Naive thymus-derived CD4-positive, alpha-beta T cell (primary cell): Measurements from ENCODE around the gene MYL11. TPM values are rescaled to one million over a fixed set of nuclear protein-coding genes. Genes with fewer than 3 reads are reported as not detected.
"Not testable (repeated sequence)": the region's sequence is repeated elsewhere in the genome, so short reads cannot be mapped to it uniquely, and the experiment has no call there.

Experiments used
- ATAC-seq: fragments of 150-1000 bp; cut with Tn5 transposase; 2 replicates; pipeline ENCODE4 v1.10.0; 2021; ENCODE audit warnings: mild to moderate bottlenecking, moderate library complexity
- CTCF ChIA-PET: fragments of 350-600 bp; sonication (Branson Sonifier 250); formaldehyde crosslinking; loops from one replicate; lab custom pipeline; 2021; ENCODE audit warnings: antibody characterized with exemption; lab: Charles Lee
- POLR2A ChIA-PET: fragments of 350-600 bp; sonication (Branson Sonifier 250); formaldehyde crosslinking; loops from one replicate; lab custom pipeline; 2021; ENCODE audit warnings: antibody characterized with exemption, inconsistent platforms; lab: Charles Lee
- DNase-seq, 9 donors: peaks; one replicate each; pipeline versions ENCODE4 v3.0.0 to v3.0.0-alpha.2; 2020 to 2022; ENCODE audit warnings: mixed read lengths in 1 of 9
- H3K27ac ChIP-seq: one replicate; pipeline ENCODE4 v1.7.0; 2013; ENCODE audit warnings: mild to moderate bottlenecking, low read depth, low read length, moderate library complexity
- H3K27me3 ChIP-seq, 2 donors: one replicate each; pipeline ENCODE4 v1.7.0; 2013; ENCODE audit warnings: low read length in 2 of 2, mild to moderate bottlenecking in 2 of 2, moderate library complexity in 2 of 2; ENCODE audit not compliant: control insufficient read depth in 2 of 2, insufficient read depth in 2 of 2
- H3K36me3 ChIP-seq, 3 experiments: 1 replicate in 2 of 3; 2 replicates in 1 of 3; pipeline ENCODE4 v1.7.0; 2013; ENCODE audit warnings: low read length in 3 of 3, mild to moderate bottlenecking in 3 of 3, moderate library complexity in 1 of 3; ENCODE audit not compliant: insufficient read depth in 3 of 3, control insufficient read depth in 2 of 3
- H3K4me1 ChIP-seq, 2 donors: one replicate each; pipeline ENCODE4 v1.7.0; 2013; ENCODE audit warnings: low read length in 2 of 2, mild to moderate bottlenecking in 2 of 2, moderate library complexity in 1 of 2; ENCODE audit not compliant: control insufficient read depth in 2 of 2, insufficient read depth in 2 of 2
- H3K4me3 ChIP-seq: 2 replicates; pipeline ENCODE4 v1.7.0; 2013; ENCODE audit warnings: mild to moderate bottlenecking, low read length
- H3K9me3 ChIP-seq, 3 experiments: 1 replicate in 2 of 3; 2 replicates in 1 of 3; pipeline ENCODE4 v1.7.0; 2013; ENCODE audit warnings: low read length in 3 of 3; ENCODE audit not compliant: control insufficient read depth in 2 of 3
- H3K27ac Mint-ChIP-seq, 9 donors: one replicate each; pipeline ENCODE4 v1.8.0; 2020 to 2022; ENCODE audit warnings: mixed read lengths in 9 of 9, mild to moderate bottlenecking in 8 of 9, moderate library complexity in 5 of 9, inconsistent platforms in 2 of 9
- H3K27me3 Mint-ChIP-seq, 5 donors: one replicate each; pipeline ENCODE4 v1.8.0; 2021 to 2022; ENCODE audit warnings: mixed read lengths in 5 of 5, mild to moderate bottlenecking in 1 of 5
- H3K36me3 Mint-ChIP-seq, 5 donors: one replicate each; pipeline ENCODE4 v1.8.0; 2020 to 2022; ENCODE audit warnings: mixed read lengths in 5 of 5, mild to moderate bottlenecking in 3 of 5, inconsistent platforms in 1 of 5
- H3K4me1 Mint-ChIP-seq, 7 donors: one replicate each; pipeline ENCODE4 v1.8.0; 2020 to 2022; ENCODE audit warnings: mixed read lengths in 7 of 7, mild to moderate bottlenecking in 3 of 7, inconsistent platforms in 1 of 7
- H3K4me3 Mint-ChIP-seq, 10 donors: one replicate each; pipeline ENCODE4 v1.8.0; 2020 to 2022; ENCODE audit warnings: mild to moderate bottlenecking in 10 of 10, mixed read lengths in 10 of 10, moderate library complexity in 6 of 10, inconsistent platforms in 2 of 10
- H3K9me3 Mint-ChIP-seq, 11 donors: one replicate each; pipeline ENCODE4 v1.8.0; 2020 to 2022; ENCODE audit warnings: mixed read lengths in 11 of 11, mild to moderate bottlenecking in 4 of 11, inconsistent platforms in 1 of 11, moderate library complexity in 1 of 11
- intact Hi-C, 2 donors: fragments of 100-400 bp; cut with micrococcal nuclease; formaldehyde crosslinking; loops; one replicate each; pipeline ENCODE4 v1.15.1; 2023
- polyA plus RNA-seq, 2 donors: library from polyadenylated mRNA; unstranded; fragments of 300-500 nt; fragmentation: Illumina TruSeq; gene quantifications; one replicate each; pipeline ENCODE4 v1.2.3, GENCODE V29; 2021
- total RNA-seq, 6 experiments: library from RNA in 5 of 6; stranded (reverse) in 5 of 6; gene quantifications; 1 replicate in 5 of 6; 2 replicates in 1 of 6; pipeline ENCODE4 v1.2.3 and lab custom pipeline; 2021 to 2026

MYL11 gene, protein sequence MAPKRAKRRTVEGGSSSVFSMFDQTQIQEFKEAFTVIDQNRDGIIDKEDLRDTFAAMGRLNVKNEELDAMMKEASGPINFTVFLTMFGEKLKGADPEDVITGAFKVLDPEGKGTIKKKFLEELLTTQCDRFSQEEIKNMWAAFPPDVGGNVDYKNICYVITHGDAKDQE
- total RNA-seq (1 to 10 TPM in 2 of 5 experiments, under 1 TPM in 1, not detected in 2; 0.87 to 2.0 (median 1.6) TPM), polyA plus RNA-seq (not detected), total RNA-seq (lab: John Stamatoyannopoulos, UW) (not detected)

DNA sequence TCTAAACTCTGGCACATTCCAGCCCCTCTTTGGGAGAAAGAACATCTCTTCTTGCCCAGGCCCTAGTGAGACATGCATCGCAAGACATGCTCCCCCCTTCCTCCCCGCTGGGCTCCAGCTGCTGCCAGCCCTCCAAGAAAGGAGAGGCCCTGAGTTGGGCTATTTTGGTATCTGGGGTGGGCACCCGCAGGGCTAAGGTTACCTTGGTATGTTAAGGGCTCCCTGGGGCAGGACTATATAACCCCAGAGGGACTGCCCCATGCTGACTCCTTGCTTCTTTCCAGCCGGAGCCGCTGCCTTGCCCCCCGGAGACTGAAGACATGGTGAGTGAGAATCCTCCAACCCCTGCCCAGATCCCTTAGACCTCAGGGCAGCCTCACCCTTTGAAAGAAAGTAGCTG lies at the start of gene MYL11:
Gene MYL11, plus strand, starts transcription at position 265 of the 400 bp plus-strand sequence. Its CDS starts 56 bp downstream, at position 321.
- ChIA-PET CTCF (interaction anchor here (0.6 kb wide), 1 partner anchor 40 kb away, joined by 4 read pairs; no protein-coding TSS in a partner anchor), POLR2A (interaction anchor here (0.7 to 1.9 kb wide), 2 partner anchors 9 to 22 kb away, joined by 3 to 7 read pairs; no protein-coding TSS in a partner anchor)
- Histone ChIP-seq H3K27ac (peak within 1 kb of the TSS; percentile 100), H3K4me1 (peaks cover 22 to 37% of the 10 kb centered on the region in 2 donors), H3K36me3 (peaks cover 0 to 13% (median 0%) of the 10 kb centered on the region in 3 experiments), H3K4me3 (no peak within 1 kb of the TSS), H3K9me3 (no peaks in the 10 kb centered on the region), H3K27me3 (no peaks in the 10 kb centered on the region)
- H3K9me3 Mint-ChIP-seq = peaks cover 0 to 2% (median 0%) of the 10 kb centered on the region in 11 donors
- intact Hi-C loops = loop anchor here in 1 of 2 donors (10.0 kb wide), 2 partner anchors 280 to 550 kb away; partner anchors contain the start of genes FBXL19, TBX6 and YPEL3
- H3K27me3 Mint-ChIP-seq = peaks cover 0 to 3% (median 0%) of the 10 kb centered on the region in 5 donors
- H3K4me1 Mint-ChIP-seq = peaks cover 22 to 43% (median 34%) of the 10 kb centered on the region in 7 donors
- H3K4me3 Mint-ChIP-seq = peak within 1 kb of the TSS in 6 of 10 donors; percentile 10 to 61 (median 34)
- peaks cover 0 to 9% (median 0%) of the 10 kb centered on the region in 5 donors for H3K36me3 Mint-ChIP-seq
- DNase-seq = no peak
- peak within 1 kb of the TSS; percentile 12 to 100 (median 84) for H3K27ac Mint-ChIP-seq
- ATAC-seq = no peak

DNA sequence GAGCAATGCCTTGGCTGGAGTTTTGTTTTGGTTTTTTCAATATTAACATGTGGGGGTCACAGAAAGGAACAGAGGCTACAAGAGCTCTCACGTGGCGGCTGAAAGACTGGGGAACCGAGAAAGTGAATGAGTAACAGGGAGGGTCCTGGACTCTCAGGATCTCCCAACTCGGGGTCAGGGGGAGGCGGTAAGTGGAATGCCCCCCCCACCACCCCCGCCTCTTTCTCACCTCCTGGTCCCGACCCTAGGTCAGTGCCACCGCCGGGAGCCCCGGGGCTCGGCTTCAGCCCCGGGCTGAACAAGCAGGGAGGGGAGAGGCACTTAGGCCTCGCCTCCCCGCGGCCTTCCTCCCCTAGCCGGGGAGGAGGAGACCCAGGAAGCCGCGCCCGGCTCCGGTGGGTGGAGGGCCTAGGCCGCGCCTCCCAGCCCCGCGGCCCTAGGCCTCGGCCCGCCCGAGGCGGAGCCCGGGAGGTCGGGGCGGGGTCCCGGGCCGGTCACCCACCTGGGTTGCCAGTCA lies 40.1 kb upstream of the MYL11 start:
- H3K27me3 Mint-ChIP-seq, H3K9me3 Mint-ChIP-seq, H3K36me3 ChIP-seq, CTCF ChIA-PET, H3K36me3 Mint-ChIP-seq, H3K4me1 ChIP-seq, H3K9me3 ChIP-seq, H3K27me3 ChIP-seq: not testable (repeated sequence)
- Mint-ChIP-seq H3K4me3 (peak overlapping the region; percentile 86 to 99 (median 96)), H3K27ac (peak overlapping the region; percentile 73 to 96 (median 90)), H3K4me1 (peaks cover 0 to 32% (median 18%) of the 10 kb centered on the region in 7 donors)
- peak overlapping the region; percentile 74 for H3K27ac ChIP-seq
- ATAC-seq (peak; percentile 95), DNase-seq (peak; percentile 72 to 91 (median 86))
- peak overlapping the region; percentile 51 for H3K4me3 ChIP-seq
- intact Hi-C loops = loop anchor here (1.0 to 10.0 kb wide), 6 partner anchors 34 to 270 kb away; partner anchors contain the start of genes ALDOA (in 1 of the 2), TBC1D10B (in 1 of the 2), TBX6 (in 1 of the 2) and YPEL3 (in 1 of the 2)
- POLR2A ChIA-PET = interaction anchor here (0.7 to 1.5 kb wide), 7 partner anchors 33 to 951 kb away, joined by 3 to 13 read pairs (median 4); partner anchors contain the start of genes CORO1A, PHKG2, SEPTIN1 and TBC1D10B

DNA sequence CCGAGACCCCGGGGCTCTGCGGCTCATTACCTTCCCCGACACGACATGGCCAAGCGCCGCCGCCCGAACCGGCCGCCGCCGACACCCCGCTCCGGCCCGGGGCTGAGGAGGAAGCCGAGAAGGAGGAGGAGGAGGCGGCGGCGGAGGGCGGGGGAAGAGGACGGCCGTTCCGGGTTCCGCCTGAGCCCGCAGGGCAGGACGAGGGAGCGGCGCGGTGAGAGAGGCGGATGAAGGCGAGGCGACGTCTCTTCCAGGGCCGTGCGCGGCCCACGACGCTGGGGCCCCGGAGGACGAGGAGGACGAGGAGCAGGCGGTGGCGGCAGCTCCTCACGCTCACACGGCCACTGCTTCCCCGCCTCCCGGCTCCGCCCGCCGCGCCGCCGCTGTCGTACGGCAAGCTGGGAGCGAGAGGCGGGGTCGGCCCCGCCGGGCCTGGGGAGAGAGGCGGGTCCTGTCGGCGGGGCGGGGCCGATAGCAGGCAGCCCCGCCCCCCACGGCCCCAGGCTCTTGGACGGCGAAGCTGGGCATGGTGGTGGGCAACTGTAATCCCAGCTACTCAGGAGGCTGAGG lies 39.5 kb upstream of the MYL11 start:
- peak overlapping the region; percentile 57 to 91 (median 83) for H3K27ac Mint-ChIP-seq
- not testable (repeated sequence) for H3K9me3 ChIP-seq, H3K4me1 ChIP-seq, H3K36me3 ChIP-seq, H3K36me3 Mint-ChIP-seq, H3K27me3 Mint-ChIP-seq, H3K27me3 ChIP-seq, H3K9me3 Mint-ChIP-seq
- Histone ChIP-seq H3K27ac (peak overlapping the region; percentile 74), H3K4me3 (peak overlapping the region; percentile 50)
- POLR2A ChIA-PET = interaction anchor here (0.7 to 1.9 kb wide), 14 partner anchors 14 to 952 kb away, joined by 3 to 13 read pairs (median 4); partner anchors contain the start of genes ALDOA, CORO1A, PHKG2 and SEPTIN1
- peak; percentile 86 for ATAC-seq
- CTCF ChIA-PET = interaction anchor here (0.6 kb wide), 1 partner anchor 19 kb away, joined by 3 read pairs; no protein-coding TSS in a partner anchor
- DNase-seq = peak; percentile 73 to 88 (median 85)
- H3K4me3 Mint-ChIP-seq = peak overlapping the region; percentile 80 to 96 (median 87)
- H3K4me1 Mint-ChIP-seq = peaks cover 0 to 29% (median 17%) of the 10 kb centered on the region in 7 donors
- intact Hi-C loops = loop anchor here (1.0 to 10.0 kb wide), 9 partner anchors 20 to 363 kb away; partner anchors contain the start of genes CD2BP2 (in 2 of the 2), ALDOA (in 1 of the 2), SEPTIN1 (in 1 of the 2) and TBC1D10B (in 1 of the 2)

DNA sequence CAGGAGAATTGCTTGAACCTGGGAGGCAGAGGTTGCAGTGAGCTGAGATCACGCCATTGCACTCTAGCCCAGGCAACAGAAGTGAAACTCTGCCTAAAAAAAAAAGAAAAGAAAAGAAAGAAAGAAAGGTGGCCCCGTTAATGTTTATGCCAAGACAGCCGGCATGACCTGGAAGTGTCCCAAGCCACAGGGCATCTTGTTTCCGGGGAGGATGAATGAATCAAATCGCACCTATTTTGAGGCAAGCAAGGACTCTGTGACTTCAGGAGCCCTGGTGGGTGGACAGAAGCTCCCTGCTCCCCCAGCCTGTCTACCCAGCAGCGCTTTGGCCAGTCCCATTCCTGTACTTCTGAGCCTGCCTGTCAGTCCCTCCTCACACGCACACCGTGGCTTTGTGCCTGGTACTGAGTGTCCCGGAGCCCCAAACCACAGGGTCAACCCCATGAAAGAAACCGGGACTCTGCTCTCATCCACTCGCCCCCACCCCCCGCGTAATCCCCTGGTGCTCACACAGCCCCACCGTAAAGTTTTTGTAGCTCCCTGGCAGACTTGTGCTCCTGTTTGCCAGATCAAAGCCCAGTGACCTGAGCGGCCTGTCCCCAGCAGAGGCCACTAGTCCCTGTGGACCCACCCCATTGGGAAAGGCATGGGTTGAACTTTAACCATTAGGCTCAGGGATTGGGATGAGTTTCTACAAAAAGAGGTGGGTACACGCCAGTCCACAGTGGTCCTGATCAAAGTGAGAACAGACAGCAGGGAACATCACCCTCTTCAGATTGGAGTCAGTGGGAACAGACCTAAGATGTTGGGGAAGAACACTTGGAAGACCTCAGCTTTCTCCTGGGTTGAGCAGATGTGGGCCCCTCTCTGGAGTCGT lies 38.8 kb upstream of the MYL11 start:
- Mint-ChIP-seq H3K27ac (peak overlapping the region; percentile 57 to 91 (median 81)), H3K9me3 (no peaks in the 10 kb centered on the region), H3K4me1 (peaks cover 3 to 30% (median 17%) of the 10 kb centered on the region in 7 donors), H3K36me3 (peaks cover 0 to 1% (median 0%) of the 10 kb centered on the region in 5 donors), H3K4me3 (peak overlapping the region; percentile 80 to 96 (median 87)), H3K27me3 (no peaks in the 10 kb centered on the region)
- DNase-seq (peak in 1 of 9 donors; percentile 26), ATAC-seq (no peak)
- Histone ChIP-seq H3K4me1 (peaks cover 7% of the 10 kb centered on the region in 2 donors), H3K9me3 (no peaks in the 10 kb centered on the region), H3K27me3 (no peaks in the 10 kb centered on the region), H3K4me3 (peak overlapping the region; percentile 50), H3K36me3 (no peaks in the 10 kb centered on the region), H3K27ac (peak overlapping the region; percentile 74)
- CTCF ChIA-PET = interaction anchor here (0.6 to 1.3 kb wide), 3 partner anchors 19 to 74 kb away, joined by 3 to 6 read pairs (median 5); no protein-coding TSS in a partner anchor
- intact Hi-C loops = loop anchor here (1.0 to 10.0 kb wide), 9 partner anchors 19 to 362 kb away; partner anchors contain the start of genes CD2BP2 (in 2 of the 2), ALDOA (in 1 of the 2), SEPTIN1 (in 1 of the 2) and TBC1D10B (in 1 of the 2)
- POLR2A ChIA-PET = interaction anchor here (0.6 to 1.9 kb wide), 15 partner anchors 14 to 413 kb away, joined by 3 to 13 read pairs (median 4); partner anchors contain the start of genes ALDOA, CD2BP2, CORO1A and PHKG2

DNA sequence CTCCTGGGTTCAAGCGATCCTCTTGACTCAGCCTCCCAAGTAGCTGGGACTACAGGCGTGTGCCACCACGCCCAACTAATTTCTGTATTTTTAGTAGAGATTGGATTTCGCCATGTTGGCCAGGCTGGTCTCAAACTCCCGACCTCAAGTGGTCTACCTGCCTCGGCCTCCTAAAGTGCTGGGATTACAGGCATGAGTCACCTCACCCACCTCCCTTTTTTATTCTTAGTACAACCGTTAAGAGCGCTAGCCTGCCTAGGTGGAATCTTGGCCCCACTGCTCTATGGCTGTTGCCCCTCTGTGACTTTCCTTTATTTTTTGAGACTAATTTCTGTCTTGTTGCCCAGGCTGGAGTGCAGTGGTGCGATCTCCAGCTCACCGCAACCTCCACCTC lies 36.6 kb upstream of the MYL11 start:
- intact Hi-C loops = loop anchor here in 1 of 2 donors (10.0 kb wide), 1 partner anchor 243 kb away; the partner anchor contains the start of genes TBX6 and YPEL3
- H3K36me3 ChIP-seq, H3K27me3 Mint-ChIP-seq, POLR2A ChIA-PET, H3K27ac Mint-ChIP-seq, H3K4me1 ChIP-seq, H3K9me3 Mint-ChIP-seq, H3K9me3 ChIP-seq, H3K27ac ChIP-seq, ATAC-seq, DNase-seq, H3K4me3 Mint-ChIP-seq, H3K36me3 Mint-ChIP-seq, CTCF ChIA-PET, H3K27me3 ChIP-seq, H3K4me3 ChIP-seq: not testable (repeated sequence)
- peaks cover 4 to 22% (median 15%) of the 10 kb centered on the region in 7 donors for H3K4me1 Mint-ChIP-seq
